ENCODE measurements around the gene SHROOM2.

SHROOM2 gene

GRCh38 chrX:9903146-9903545 is 116.9 kb downstream of the SHROOM2 start:
- DNase-seq: no peak

DNA sequence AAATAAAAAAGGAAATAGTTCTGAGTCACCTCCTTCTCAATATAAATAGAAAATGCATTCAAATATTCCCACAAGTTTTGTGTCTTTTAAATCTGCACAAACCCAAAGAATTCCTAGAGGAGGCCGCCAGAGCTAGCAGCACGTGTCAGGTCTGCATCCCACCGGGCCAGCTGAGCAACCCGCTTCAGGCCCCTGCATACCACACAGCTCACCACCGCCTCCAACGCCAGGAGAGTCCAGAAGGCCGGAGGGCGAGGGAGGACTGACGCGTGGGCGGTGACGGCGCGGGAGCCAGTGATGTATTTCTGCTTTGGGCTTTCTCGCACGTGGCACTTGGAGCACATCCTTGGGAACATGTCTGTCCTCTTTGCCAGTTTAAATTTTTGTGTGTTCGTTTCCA is 119.1 kb downstream of the SHROOM2 start:
- DNase-seq: no peak

DNA sequence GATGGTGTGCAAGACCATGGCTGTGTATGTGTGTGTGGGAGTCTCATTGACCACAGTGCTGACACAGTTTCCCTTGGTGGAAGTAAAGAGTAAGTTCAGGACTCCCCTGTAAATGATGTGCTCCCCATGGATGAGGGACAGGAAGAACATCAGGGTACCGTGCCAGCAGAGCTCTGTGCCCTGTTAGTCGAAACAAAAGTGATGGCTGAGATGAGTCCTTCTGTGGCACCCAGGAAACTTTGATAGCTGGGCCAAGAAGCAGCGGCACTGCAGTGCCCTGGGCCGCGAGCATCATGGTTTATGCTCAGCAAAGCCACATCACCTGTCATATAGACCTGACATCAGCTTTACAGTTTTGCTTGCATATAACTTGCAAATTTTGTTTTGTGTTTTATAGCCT is 119.5 kb downstream of the SHROOM2 start:
- no peak for DNase-seq

DNA sequence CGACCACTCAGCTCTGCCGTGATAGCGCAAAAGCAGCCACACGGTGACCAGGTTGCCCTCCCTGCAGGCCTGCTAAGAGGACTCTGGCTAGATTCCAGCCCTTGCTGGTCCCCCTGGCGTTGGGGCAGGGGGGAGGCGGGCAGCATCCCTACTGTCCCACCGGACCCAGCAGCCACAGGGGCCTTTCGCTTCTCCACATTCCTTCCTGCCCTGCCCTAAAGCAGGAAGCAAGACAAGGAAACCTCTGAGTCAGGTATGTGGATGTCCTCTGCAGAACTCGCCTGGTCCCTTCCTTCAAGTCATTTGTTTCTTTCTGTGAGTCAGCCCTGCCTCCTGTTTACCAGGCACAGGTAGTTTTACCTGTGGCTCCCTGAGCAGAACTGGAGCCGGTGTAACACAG is 120.7 kb downstream of the SHROOM2 start:
- DNase-seq: no peak

DNA sequence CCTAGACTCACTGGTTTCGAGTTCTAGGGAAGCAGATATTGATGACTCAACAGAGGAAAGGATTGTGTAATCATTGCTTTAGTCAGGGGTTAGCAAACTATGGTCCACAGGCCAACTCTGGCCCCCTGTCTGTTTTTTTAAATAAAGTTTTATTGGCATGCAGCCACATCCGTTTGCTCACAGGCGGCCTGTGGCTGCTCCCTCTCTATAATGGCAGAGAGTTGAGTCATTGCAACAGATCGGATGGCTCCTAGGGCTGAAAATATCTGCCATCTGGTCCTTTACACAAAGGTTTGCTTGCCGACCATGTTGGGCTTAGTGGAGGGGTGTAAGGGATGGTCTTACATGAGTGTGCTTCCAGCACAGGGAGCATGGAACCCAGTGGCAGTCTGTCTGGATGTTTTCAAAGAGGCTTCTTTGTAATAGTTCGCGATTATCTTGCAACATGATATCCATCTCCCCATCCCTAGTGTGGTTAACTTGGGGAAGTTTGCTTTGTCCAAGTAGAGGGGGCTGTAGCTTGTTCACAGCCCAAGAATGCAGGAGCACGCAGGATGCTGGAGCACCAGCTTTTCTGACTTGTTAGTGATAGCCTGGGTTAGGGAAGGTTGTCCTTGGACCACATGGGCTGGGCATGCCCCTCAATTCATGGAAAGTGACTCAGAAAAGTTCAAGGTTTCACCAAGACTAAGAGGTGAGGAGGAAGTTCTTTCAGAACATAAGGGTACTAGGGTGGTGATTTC is 121.6 kb downstream of the SHROOM2 start:
- no peak for DNase-seq

DNA sequence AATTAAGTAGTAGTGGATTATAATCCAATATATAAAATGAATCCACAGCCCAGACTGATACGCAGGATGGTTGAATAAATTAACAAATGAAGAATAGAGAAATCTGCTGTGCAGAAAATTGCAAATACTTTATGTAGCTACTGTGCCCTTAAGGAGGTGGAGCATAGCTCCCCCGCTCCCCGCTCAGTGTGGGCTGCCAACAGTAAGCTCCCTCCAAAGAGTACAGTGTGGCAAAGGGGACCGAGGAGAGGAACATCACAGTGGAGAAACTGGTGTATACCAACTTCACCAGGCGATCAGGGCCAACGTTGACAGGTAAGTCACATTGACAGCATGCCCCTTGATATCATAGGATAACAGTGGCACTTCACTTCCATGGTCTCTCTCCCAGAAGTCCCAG is 123.0 kb downstream of the SHROOM2 start:
- no peak for DNase-seq

- no peak for DNase-seq
These were observed 125.3 kb downstream of the SHROOM2 start for GRCh38 chrX:9911487-9911886.

DNA sequence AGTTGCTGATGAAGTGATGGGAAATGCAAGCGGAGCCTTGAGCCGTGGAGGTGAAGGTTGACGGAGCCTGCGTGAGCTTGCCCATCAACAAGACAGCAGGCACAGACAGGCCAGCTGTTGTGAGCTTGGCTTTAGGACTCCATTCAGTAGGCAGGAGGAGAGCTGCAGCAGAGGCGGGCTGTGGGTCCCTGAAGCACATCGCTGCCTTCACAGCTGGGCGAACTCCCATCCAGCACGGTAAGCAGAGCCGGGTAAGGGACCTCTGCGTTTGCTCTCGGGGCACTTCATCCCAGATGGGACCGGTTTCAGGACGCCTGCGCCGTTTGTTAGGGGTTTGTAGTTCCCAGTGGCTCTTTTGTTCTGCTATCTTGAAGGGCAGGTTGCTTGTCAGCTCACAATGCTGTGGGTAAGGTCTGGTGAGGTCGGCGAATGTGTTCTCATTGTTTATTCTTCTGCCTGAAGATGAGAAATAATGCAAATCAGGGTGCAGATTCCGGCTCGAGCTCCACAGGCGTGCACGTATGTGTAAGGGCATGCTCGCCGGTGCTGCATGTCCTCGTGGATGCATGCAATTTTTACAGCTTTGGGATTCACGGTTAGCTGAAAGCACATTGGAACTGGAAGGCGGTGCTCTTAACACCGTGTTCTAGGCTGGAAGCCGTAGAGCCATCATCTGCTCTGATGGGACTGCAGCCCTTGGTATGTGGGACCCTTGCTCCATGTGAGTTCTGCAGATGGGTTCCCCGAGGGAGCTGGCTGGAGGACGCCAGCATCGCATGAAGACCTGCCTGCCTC is 126.3 kb downstream of the SHROOM2 start:
- DNase-seq: no peak

DNA sequence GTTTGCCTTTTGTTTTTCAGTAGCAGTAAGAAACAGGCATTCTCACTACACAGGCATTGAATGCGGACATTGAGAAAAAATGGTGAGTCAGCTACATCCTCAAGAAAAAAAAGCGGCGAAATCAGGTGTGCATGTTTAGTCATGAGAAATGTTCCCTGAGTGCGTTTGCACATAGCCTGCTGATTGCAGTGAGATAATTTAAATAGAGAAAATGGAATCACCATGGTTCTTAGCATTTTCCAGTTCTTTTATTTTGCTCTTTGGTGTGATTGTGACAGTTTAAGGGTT is 126.9 kb downstream of the SHROOM2 start:
- no peak for DNase-seq

DNA sequence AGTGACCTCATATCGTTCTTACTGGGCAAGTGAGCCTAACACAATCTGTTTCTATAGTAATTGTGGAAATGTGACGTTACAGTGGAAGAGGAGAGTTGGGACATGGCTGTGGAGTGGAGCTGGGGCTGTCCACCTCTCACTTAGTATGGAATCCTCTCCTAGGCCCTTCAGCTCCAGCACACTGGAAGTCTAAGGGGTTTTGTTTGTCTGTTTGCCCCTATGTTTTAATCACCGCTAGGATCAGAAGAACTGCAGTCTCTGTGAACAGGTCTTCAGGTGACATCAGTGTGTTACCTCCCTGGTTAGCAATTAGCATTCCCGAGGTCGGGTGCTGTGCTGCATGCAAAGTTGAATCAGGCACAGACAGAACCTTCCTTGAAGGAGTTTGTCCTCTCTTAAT is 131.6 kb downstream of the SHROOM2 start:
- no peak for DNase-seq

DNA sequence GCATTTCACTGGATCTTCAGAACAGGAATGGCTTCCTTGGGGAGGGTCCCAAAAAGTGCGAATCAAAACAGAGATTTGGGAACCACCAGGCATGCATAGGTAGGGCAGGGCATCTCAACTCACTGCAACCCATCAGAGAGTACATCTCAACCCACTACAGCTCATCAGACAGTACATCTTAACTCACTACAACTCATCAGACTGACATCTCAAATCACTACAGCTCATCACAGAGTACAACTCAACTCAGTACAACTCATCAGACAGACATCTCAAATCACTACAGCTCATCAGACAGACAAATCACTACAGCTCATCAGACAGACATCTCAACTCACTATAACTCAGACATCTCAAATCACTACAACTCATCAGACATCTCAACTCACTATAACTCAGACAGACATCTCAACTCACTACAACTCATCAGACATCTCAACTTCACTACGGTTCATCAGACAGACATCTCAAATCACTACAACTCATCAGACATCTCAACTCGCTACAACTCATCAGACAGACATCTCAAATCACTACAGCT is 133.5 kb downstream of the SHROOM2 start:
- DNase-seq: no peak

GRCh38 chrX:9921407-9921806 is 135.2 kb downstream of the SHROOM2 start:
- no peak for DNase-seq

GRCh38 chrX:9923357-9923756 is 137.1 kb downstream of the SHROOM2 start:
- no peak for DNase-seq

GRCh38 chrX:9926002-9926401 is 139.8 kb downstream of the SHROOM2 start:
- DNase-seq: no peak

- DNase-seq: no peak
These were observed 141.7 kb downstream of the SHROOM2 start for GRCh38 chrX:9927698-9928482.

- DNase-seq: no peak
These were observed 149.2 kb downstream of the SHROOM2 start for GRCh38 chrX:9935436-9935835.

DNA sequence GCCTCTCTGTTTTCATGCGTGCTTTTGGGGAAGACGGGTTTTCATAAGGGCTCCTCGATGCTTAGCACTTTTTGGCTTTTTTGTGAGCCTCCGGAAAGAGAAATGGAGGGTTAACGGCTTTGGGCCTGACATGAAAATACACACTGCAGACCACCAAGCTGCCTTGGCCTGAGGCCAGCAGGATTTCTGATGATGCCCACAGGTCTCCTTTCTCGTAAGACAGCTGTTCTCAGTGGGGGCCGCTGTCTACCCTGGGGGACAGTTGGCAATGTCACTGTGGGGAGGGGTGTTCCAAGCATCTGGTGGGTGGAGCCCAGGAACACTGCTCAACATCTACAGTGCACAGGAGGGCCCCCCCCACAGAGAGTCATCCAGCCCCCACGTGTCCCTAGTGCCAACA is 151.5 kb downstream of the SHROOM2 start:
- DNase-seq: no peak

- DNase-seq: no peak
These were observed 152.3 kb downstream of the SHROOM2 start for GRCh38 chrX:9938516-9938915.

GRCh38 chrX:9940421-9940820 is 154.2 kb downstream of the SHROOM2 start:
- no peak for DNase-seq

DNA sequence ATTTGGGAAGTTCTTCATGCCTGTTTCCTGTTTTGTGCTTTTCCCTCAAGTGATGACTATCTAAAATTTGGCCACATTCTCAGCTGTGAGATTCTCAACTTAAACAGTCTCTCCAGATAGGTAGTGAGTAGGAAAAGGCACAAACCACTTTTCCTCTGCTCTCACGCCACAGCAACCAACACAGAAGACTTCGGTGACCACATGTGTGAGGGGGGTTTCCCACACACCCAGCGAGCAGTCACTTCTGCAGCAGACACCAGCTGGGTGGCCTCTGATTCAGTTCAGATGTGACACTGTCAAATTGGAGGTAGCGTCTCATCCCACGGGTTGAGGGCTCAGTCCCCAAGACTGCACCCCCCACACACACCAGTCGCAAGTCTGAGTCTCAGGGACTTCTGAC is 155.9 kb downstream of the SHROOM2 start:
- DNase-seq: no peak

GRCh38 chrX:9943420-9943819 is 157.2 kb downstream of the SHROOM2 start:
- no peak for DNase-seq

DNA sequence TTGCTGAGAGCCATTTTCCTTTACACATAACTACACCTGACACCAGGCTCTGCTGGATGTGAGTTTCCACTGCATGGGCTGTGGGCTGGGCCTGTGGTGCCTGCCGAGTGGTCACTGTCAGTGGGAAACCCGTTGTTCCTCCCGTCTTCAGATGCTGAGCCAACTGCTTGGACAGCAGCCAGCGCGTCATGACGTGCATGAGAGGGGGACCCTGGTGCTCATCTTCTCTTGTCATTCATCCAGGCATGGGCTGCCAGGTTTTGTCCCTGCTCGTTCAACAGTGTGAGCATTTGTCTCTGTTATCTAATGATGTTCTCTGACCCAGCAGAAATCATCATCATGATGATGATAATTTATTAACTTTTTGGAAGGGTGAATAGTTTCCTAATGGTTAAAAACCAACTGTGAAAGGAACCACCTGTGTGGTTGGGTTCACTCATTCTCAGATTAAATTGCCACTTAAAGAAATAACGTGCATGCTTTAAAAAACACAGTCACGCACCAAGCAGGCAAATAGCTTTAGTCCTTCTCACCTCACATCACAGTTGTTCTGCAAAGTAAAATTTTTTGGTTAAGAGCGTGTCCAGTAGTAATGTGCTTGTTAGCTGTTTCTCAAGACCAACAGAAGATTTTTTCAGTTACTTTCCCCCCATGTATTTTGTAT is 161.0 kb downstream of the SHROOM2 start:
- DNase-seq: no peak

DNA sequence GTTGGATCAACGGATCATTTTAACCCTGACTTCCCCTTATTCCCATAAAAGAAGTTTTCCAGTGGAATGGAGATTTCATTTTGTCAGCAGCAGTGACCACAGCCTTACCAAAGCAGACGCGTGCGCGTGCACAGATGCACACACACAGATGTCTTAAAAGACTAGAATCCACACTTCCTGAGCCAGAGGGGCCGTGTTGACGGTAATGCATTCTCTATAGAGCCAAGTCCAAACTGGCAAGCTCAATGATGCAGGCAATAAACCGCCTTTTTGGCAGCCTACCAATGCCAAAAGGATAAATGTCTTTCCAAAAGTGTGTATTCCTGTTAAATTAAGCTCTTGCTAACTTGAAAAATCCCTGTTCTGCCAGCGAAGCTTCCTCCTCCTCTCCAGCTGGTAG is 162.2 kb downstream of the SHROOM2 start:
- DNase-seq: no peak
